ENCODE measurements around the gene PCBD2.
"Not testable (repeated sequence)": the region's sequence is repeated elsewhere in the genome, so short reads cannot be mapped to it uniquely, and the experiment has no call there.

PCBD2 gene

GRCh38 chr5:134904610-134905245 is at the start of gene PCBD2:
TSS of gene PCBD2 (plus strand) at chr5:134905131. CDS start at chr5:134905140, 9 bp downstream.
- peak; percentile 69 for DNase-seq

GRCh38 chr5:134856465-134856864 is 48.5 kb upstream of the PCBD2 start:
- not testable (repeated sequence) for DNase-seq

GRCh38 chr5:134857401-134857800 is 47.5 kb upstream of the PCBD2 start:
- no peak for DNase-seq

- DNase-seq, result no peak
Measured at GRCh38 chr5:134864707-134865106, 40.2 kb upstream of the PCBD2 start.

GRCh38 chr5:134873494-134873893 is 31.4 kb upstream of the PCBD2 start:
- DNase-seq, result no peak

GRCh38 chr5:134873987-134874830 is 30.7 kb upstream of the PCBD2 start, which contains the start of gene TXNDC15:
TSS of gene TXNDC15 (plus strand) at chr5:134874371. CDS start at chr5:134874428, 57 bp downstream.
- DNase-seq, result peak; percentile 76

- DNase-seq, result peak; percentile 72
Measured at GRCh38 chr5:134874831-134875655, 29.9 kb upstream of the PCBD2 start.

- no peak for DNase-seq
Measured at GRCh38 chr5:134877159-134877558, 27.8 kb upstream of the PCBD2 start.

GRCh38 chr5:134878403-134878802 is 26.5 kb upstream of the PCBD2 start:
- no peak for DNase-seq

- DNase-seq, result no peak
Measured at GRCh38 chr5:134879456-134879855, 25.5 kb upstream of the PCBD2 start.

GRCh38 chr5:134880937-134881336 is 24.0 kb upstream of the PCBD2 start:
- DNase-seq, result not testable (repeated sequence)

- not testable (repeated sequence) for DNase-seq
Measured at GRCh38 chr5:134881711-134882110, 23.2 kb upstream of the PCBD2 start.

- no peak for DNase-seq
Measured at GRCh38 chr5:134887593-134888159, 17.3 kb upstream of the PCBD2 start.

GRCh38 chr5:134889335-134889734 is 15.6 kb upstream of the PCBD2 start:
- DNase-seq, result no peak

GRCh38 chr5:134891473-134891872 is 13.5 kb upstream of the PCBD2 start:
- no peak for DNase-seq

- DNase-seq, result no peak
Measured at GRCh38 chr5:134892282-134892681, 12.6 kb upstream of the PCBD2 start.

GRCh38 chr5:134892926-134893325 is 12.0 kb upstream of the PCBD2 start:
- no peak for DNase-seq

- DNase-seq, result no peak
Measured at GRCh38 chr5:134893748-134894505, 11.0 kb upstream of the PCBD2 start.

GRCh38 chr5:134902071-134902801 is 2.7 kb upstream of the PCBD2 start:
- no peak for DNase-seq

- DNase-seq, result peak; percentile 84
Measured at GRCh38 chr5:134905246-134905996, 490 bp downstream of the PCBD2 start.

GRCh38 chr5:134906811-134907210 is 1.9 kb downstream of the PCBD2 start:
- DNase-seq, result no peak
